Activated CD4-positive, alpha-beta T cell treated with anti-CD3 and anti-CD28 coated beads for 36 hours (primary cell): ENCODE data around the gene IL22RA1. TPM values are rescaled to one million over a fixed set of nuclear protein-coding genes. Genes with fewer than 3 reads are reported as not detected.
A peak's percentile ranks its signal among the peaks of the same experiment; 100 is the strongest.

Experiments used
- ATAC-seq: fragments of 200-7000 bp; cut with Tn5 transposase; one replicate; pipeline ENCODE4 v1.10.0; 2021; ENCODE audit warnings: mild to moderate bottlenecking, moderate library complexity
- CTCF ChIA-PET: fragments of 350-600 bp; sonication (Branson Sonifier 250); formaldehyde crosslinking; loops from one replicate; lab custom pipeline; 2021; ENCODE audit warnings: antibody characterized with exemption; lab: Charles Lee
- POLR2A ChIA-PET: fragments of 350-600 bp; sonication (Branson Sonifier 250); formaldehyde crosslinking; loops from one replicate; lab custom pipeline; 2021; ENCODE audit warnings: antibody characterized with exemption, inconsistent platforms; lab: Charles Lee
- DNase-seq: peaks from one replicate; pipeline ENCODE4 v3.0.0-alpha.2; 2020
- H3K27ac Mint-ChIP-seq: one replicate; pipeline ENCODE4 v1.8.0; 2021; ENCODE audit warnings: mixed read lengths
- H3K27me3 Mint-ChIP-seq: one replicate; pipeline ENCODE4 v1.8.0; 2021; ENCODE audit warnings: mixed read lengths
- H3K36me3 Mint-ChIP-seq: one replicate; pipeline ENCODE4 v1.8.0; 2021; ENCODE audit warnings: low read depth, mixed read lengths
- H3K4me1 Mint-ChIP-seq: one replicate; pipeline ENCODE4 v1.8.0; 2021; ENCODE audit warnings: mixed read lengths
- H3K4me3 Mint-ChIP-seq: one replicate; pipeline ENCODE4 v1.8.0; 2021; ENCODE audit warnings: mild to moderate bottlenecking, moderate library complexity, mixed read lengths
- H3K9me3 Mint-ChIP-seq: one replicate; pipeline ENCODE4 v1.8.0; 2021; ENCODE audit warnings: low read depth, mixed read lengths
- intact Hi-C, 2 experiments: fragments of 100-400 bp; cut with DNase I in 1 of 2; cut with micrococcal nuclease in 1 of 2; formaldehyde crosslinking; loops; one replicate each; pipeline versions ENCODE4 v1.14.2 to v1.15.1; 2022 to 2024; cut with DNase I, micrococcal nuclease
- total RNA-seq, 2 experiments: library from RNA; stranded (reverse); gene quantifications; one replicate each; pipeline ENCODE4 v1.2.3, GENCODE V29; 2021

The IL22RA1 gene
- not detected for total RNA-seq

- ATAC-seq, result no peak
- Mint-ChIP-seq H3K4me1 (no peaks in the 10 kb centered on the region), H3K27ac (no peak within 1 kb of the TSS), H3K36me3 (no peaks in the 10 kb centered on the region), H3K27me3 (peaks cover 6% of the 10 kb centered on the region), H3K9me3 (no peaks in the 10 kb centered on the region), H3K4me3 (no peak within 1 kb of the TSS)
- CTCF ChIA-PET, result interaction anchor here (0.6 kb wide), 2 partner anchors 192 to 472 kb away, joined by 3 read pairs; no protein-coding TSS in a partner anchor
- intact Hi-C loops, result no loop called here
- DNase-seq, result no peak
- POLR2A ChIA-PET, result no interaction called here
Observed at GRCh38 chr1:24142546-24143534, at the start of gene IL22RA1. TSS of gene IL22RA1 (minus strand) at chr1:24143140. CDS start at chr1:24143082, 58 bp downstream.

GRCh38 chr1:24191860-24192259 is 48.9 kb upstream of the IL22RA1 start:
- peak; percentile 82 for ATAC-seq
- DNase-seq, result peak; percentile 70
- no peaks in the 10 kb centered on the region for H3K36me3 Mint-ChIP-seq
- peak overlapping the region; percentile 39 for H3K27ac Mint-ChIP-seq
- no peak overlapping the region for H3K4me3 Mint-ChIP-seq
- H3K9me3 Mint-ChIP-seq, result peaks cover 3% of the 10 kb centered on the region
- no peaks in the 10 kb centered on the region for H3K27me3 Mint-ChIP-seq
- CTCF ChIA-PET, result interaction anchor here (0.6 to 3.9 kb wide), 9 partner anchors 10 to 447 kb away, joined by 3 to 40 read pairs (median 4); no protein-coding TSS in a partner anchor
- H3K4me1 Mint-ChIP-seq, result peaks cover 72% of the 10 kb centered on the region
- POLR2A ChIA-PET, result no interaction called here
- intact Hi-C loops, result loop anchor here (1.0 to 5.0 kb wide), 3 partner anchors 295 to 348 kb away; no protein-coding TSS in a partner anchor

- Mint-ChIP-seq H3K4me1 (peaks cover 77% of the 10 kb centered on the region), H3K9me3 (peaks cover 3% of the 10 kb centered on the region), H3K36me3 (no peaks in the 10 kb centered on the region), H3K4me3 (no peak overlapping the region), H3K27ac (peak overlapping the region; percentile 39), H3K27me3 (no peaks in the 10 kb centered on the region)
- POLR2A ChIA-PET, result no interaction called here
- CTCF ChIA-PET, result interaction anchor here (0.5 to 4.5 kb wide), 10 partner anchors 8 to 938 kb away, joined by 3 to 38 read pairs (median 5); no protein-coding TSS in a partner anchor
- DNase-seq (no peak), ATAC-seq (no peak)
- intact Hi-C loops, result loop anchor here (5.0 kb wide), 2 partner anchors 296 to 346 kb away; no protein-coding TSS in a partner anchor
Observed at GRCh38 chr1:24190983-24191461, 48.1 kb upstream of the IL22RA1 start.

- DNase-seq (peak; percentile 73), ATAC-seq (no peak)
- H3K4me3 Mint-ChIP-seq, result no peak overlapping the region
- POLR2A ChIA-PET, result no interaction called here
- CTCF ChIA-PET, result interaction anchor here (1.3 to 4.5 kb wide), 6 partner anchors 9 to 226 kb away, joined by 4 to 38 read pairs (median 12); partner anchors contain the start of gene NIPAL3
- peaks cover 63% of the 10 kb centered on the region for H3K4me1 Mint-ChIP-seq
- peak overlapping the region; percentile 49 for H3K27ac Mint-ChIP-seq
- H3K27me3 Mint-ChIP-seq, result no peaks in the 10 kb centered on the region
- H3K9me3 Mint-ChIP-seq, result peaks cover 3% of the 10 kb centered on the region
- H3K36me3 Mint-ChIP-seq, result no peaks in the 10 kb centered on the region
- intact Hi-C loops, result loop anchor here in 1 of 2 experiments (5.0 kb wide), 2 partner anchors 232 to 558 kb away; partner anchors contain the start of genes CLIC4 and PNRC2
Observed at GRCh38 chr1:24189528-24189927, 46.6 kb upstream of the IL22RA1 start.

- CTCF ChIA-PET, result interaction anchor here (0.6 to 4.5 kb wide), 8 partner anchors 10 to 205 kb away, joined by 3 to 38 read pairs (median 4); no protein-coding TSS in a partner anchor
- Mint-ChIP-seq H3K36me3 (no peaks in the 10 kb centered on the region), H3K4me1 (peaks cover 47% of the 10 kb centered on the region), H3K27ac (peak within 1 kb of the TSS; percentile 71), H3K27me3 (no peaks in the 10 kb centered on the region), H3K4me3 (peak within 1 kb of the TSS; percentile 73), H3K9me3 (peaks cover 3% of the 10 kb centered on the region)
- ATAC-seq, result peak; percentile 88
- peak; percentile 93 for DNase-seq
- POLR2A ChIA-PET, result interaction anchor here (0.7 kb wide), 2 partner anchors 407 to 904 kb away, joined by 3 read pairs; no protein-coding TSS in a partner anchor
- intact Hi-C loops, result loop anchor here (1.0 to 5.0 kb wide), 5 partner anchors 36 to 560 kb away; partner anchors contain the start of genes CLIC4 (in 1 of the 2) and PNRC2 (in 1 of the 2)
Observed at GRCh38 chr1:24186993-24187790, 44.3 kb upstream of the IL22RA1 start, which contains the start of gene IFNLR1. TSS of gene IFNLR1 (minus strand) at chr1:24187289. CDS start at chr1:24187248, 41 bp downstream.

- Mint-ChIP-seq H3K36me3 (no peaks in the 10 kb centered on the region), H3K4me1 (peaks cover 42% of the 10 kb centered on the region), H3K4me3 (peak overlapping the region; percentile 73), H3K9me3 (peaks cover under 1% of the 10 kb centered on the region), H3K27ac (peak overlapping the region; percentile 53), H3K27me3 (no peaks in the 10 kb centered on the region)
- ChIA-PET CTCF (interaction anchor here (0.6 to 4.5 kb wide), 5 partner anchors 11 to 206 kb away, joined by 3 to 38 read pairs (median 5); no protein-coding TSS in a partner anchor), POLR2A (no interaction called here)
- DNase-seq (no peak), ATAC-seq (no peak)
- intact Hi-C loops, result loop anchor here (2.0 to 5.0 kb wide), 3 partner anchors 36 to 561 kb away; partner anchors contain the start of genes CLIC4 (in 1 of the 2) and PNRC2 (in 1 of the 2)
Observed at GRCh38 chr1:24186711-24186992, 43.7 kb upstream of the IL22RA1 start.

- Mint-ChIP-seq H3K4me3 (peak overlapping the region; percentile 73), H3K9me3 (no peaks in the 10 kb centered on the region), H3K36me3 (no peaks in the 10 kb centered on the region), H3K27ac (peak overlapping the region; percentile 71), H3K27me3 (no peaks in the 10 kb centered on the region), H3K4me1 (peaks cover 37% of the 10 kb centered on the region)
- ATAC-seq, result no peak
- POLR2A ChIA-PET, result no interaction called here
- intact Hi-C loops, result loop anchor here (2.0 to 5.0 kb wide), 3 partner anchors 35 to 561 kb away; partner anchors contain the start of genes CLIC4 (in 1 of the 2) and PNRC2 (in 1 of the 2)
- CTCF ChIA-PET, result interaction anchor here (0.6 to 2.5 kb wide), 6 partner anchors 7 to 205 kb away, joined by 3 to 9 read pairs (median 4); no protein-coding TSS in a partner anchor
- no peak for DNase-seq
Observed at GRCh38 chr1:24186031-24186710, 43.2 kb upstream of the IL22RA1 start.

- Mint-ChIP-seq H3K9me3 (no peaks in the 10 kb centered on the region), H3K4me3 (no peak overlapping the region), H3K27ac (no peak overlapping the region), H3K36me3 (no peaks in the 10 kb centered on the region), H3K4me1 (peaks cover 30% of the 10 kb centered on the region), H3K27me3 (no peaks in the 10 kb centered on the region)
- intact Hi-C loops, result loop anchor here in 1 of 2 experiments (5.0 kb wide), 2 partner anchors 228 to 562 kb away; partner anchors contain the start of genes CLIC4 and PNRC2
- ChIA-PET POLR2A (no interaction called here), CTCF (interaction anchor here (0.7 to 1.4 kb wide), 6 partner anchors 8 to 206 kb away, joined by 3 to 6 read pairs (median 3); no protein-coding TSS in a partner anchor)
- DNase-seq, result no peak
- no peak for ATAC-seq
Observed at GRCh38 chr1:24185076-24185475, 42.1 kb upstream of the IL22RA1 start.

- intact Hi-C loops, result no loop called here
- POLR2A ChIA-PET, result no interaction called here
- ATAC-seq, result no peak
Observed at GRCh38 chr1:24182061-24182460, 39.1 kb upstream of the IL22RA1 start.

GRCh38 chr1:24181619-24182018 is 38.7 kb upstream of the IL22RA1 start:
- H3K27me3 Mint-ChIP-seq, result no peaks in the 10 kb centered on the region
- CTCF ChIA-PET, result interaction anchor here (0.6 kb wide), 1 partner anchor 218 kb away, joined by 3 read pairs; no protein-coding TSS in a partner anchor
- intact Hi-C loops, result no loop called here
- no peak overlapping the region for H3K4me3 Mint-ChIP-seq
- POLR2A ChIA-PET, result no interaction called here
- no peaks in the 10 kb centered on the region for H3K9me3 Mint-ChIP-seq
- peaks cover 6% of the 10 kb centered on the region for H3K4me1 Mint-ChIP-seq
- no peak overlapping the region for H3K27ac Mint-ChIP-seq
- DNase-seq (no peak), ATAC-seq (no peak)
- no peaks in the 10 kb centered on the region for H3K36me3 Mint-ChIP-seq

More at GRCh38 chr1:24182061-24182460, 39.1 kb upstream of the IL22RA1 start:
- Mint-ChIP-seq H3K27ac (no peak overlapping the region), H3K27me3 (no peaks in the 10 kb centered on the region), H3K4me1 (peaks cover 6% of the 10 kb centered on the region), H3K9me3 (no peaks in the 10 kb centered on the region), H3K36me3 (no peaks in the 10 kb centered on the region), H3K4me3 (no peak overlapping the region)
- no peak for DNase-seq
- CTCF ChIA-PET, result interaction anchor here (0.6 kb wide), 1 partner anchor 217 kb away, joined by 3 read pairs; no protein-coding TSS in a partner anchor
